ENCODE data around the gene IMPG2.

Gene IMPG2

GRCh38 chr3:101230618-101231017, 89.8 kb downstream of the IMPG2 start:
- no peak for DNase-seq

GRCh38 chr3:101229681-101230080, 90.7 kb downstream of the IMPG2 start:
- DNase-seq, result no peak

GRCh38 chr3:101228441-101228840, 91.9 kb downstream of the IMPG2 start:
- DNase-seq, result no peak

GRCh38 chr3:101224739-101225138, 95.6 kb downstream of the IMPG2 start:
- DNase-seq, result no peak

- DNase-seq, result no peak
These were observed 97.4 kb downstream of the IMPG2 start for GRCh38 chr3:101223016-101223415.

- no peak for DNase-seq
These were observed 100.4 kb downstream of the IMPG2 start for GRCh38 chr3:101219842-101220560.

- no peak for DNase-seq
These were observed 102.7 kb downstream of the IMPG2 start for GRCh38 chr3:101217472-101218245.

GRCh38 chr3:101216710-101217465, 103.5 kb downstream of the IMPG2 start:
- DNase-seq, result no peak

- no peak for DNase-seq
These were observed 107.6 kb downstream of the IMPG2 start for GRCh38 chr3:101212730-101213129.

- DNase-seq, result no peak
These were observed 116.1 kb downstream of the IMPG2 start for GRCh38 chr3:101204246-101204645.

GRCh38 chr3:101203411-101203810, 117.0 kb downstream of the IMPG2 start:
- no peak for DNase-seq

- no peak for DNase-seq
These were observed 117.7 kb downstream of the IMPG2 start for GRCh38 chr3:101202640-101203039.

GRCh38 chr3:101200461-101200860, 119.9 kb downstream of the IMPG2 start:
- no peak for DNase-seq

GRCh38 chr3:101195951-101196713, 124.2 kb downstream of the IMPG2 start:
- no peak for DNase-seq

- DNase-seq, result no peak
These were observed 126.0 kb downstream of the IMPG2 start for GRCh38 chr3:101194392-101194791.

GRCh38 chr3:101193957-101194356, 126.4 kb downstream of the IMPG2 start:
- no peak for DNase-seq

GRCh38 chr3:101189796-101190195, 130.6 kb downstream of the IMPG2 start:
- no peak for DNase-seq

GRCh38 chr3:101189176-101189575, 131.2 kb downstream of the IMPG2 start:
- DNase-seq, result no peak

- DNase-seq, result no peak
These were observed 135.0 kb downstream of the IMPG2 start for GRCh38 chr3:101185341-101185740.

- DNase-seq, result no peak
These were observed 136.3 kb downstream of the IMPG2 start for GRCh38 chr3:101184111-101184510.

- DNase-seq, result no peak
These were observed 137.2 kb downstream of the IMPG2 start for GRCh38 chr3:101183151-101183550.

- no peak for DNase-seq
These were observed 137.6 kb downstream of the IMPG2 start for GRCh38 chr3:101182734-101183133.

GRCh38 chr3:101181801-101182200, 138.6 kb downstream of the IMPG2 start:
- DNase-seq, result no peak

Measured in activated CD4-positive, CD25-positive, alpha-beta regulatory T cell treated with anti-CD3 and anti-CD28 coated beads, Interleukin-2, amount 50 U/mL, for 72 hours (primary cell).